ENCODE data around the gene COG1.

The COG1 gene

DNA sequence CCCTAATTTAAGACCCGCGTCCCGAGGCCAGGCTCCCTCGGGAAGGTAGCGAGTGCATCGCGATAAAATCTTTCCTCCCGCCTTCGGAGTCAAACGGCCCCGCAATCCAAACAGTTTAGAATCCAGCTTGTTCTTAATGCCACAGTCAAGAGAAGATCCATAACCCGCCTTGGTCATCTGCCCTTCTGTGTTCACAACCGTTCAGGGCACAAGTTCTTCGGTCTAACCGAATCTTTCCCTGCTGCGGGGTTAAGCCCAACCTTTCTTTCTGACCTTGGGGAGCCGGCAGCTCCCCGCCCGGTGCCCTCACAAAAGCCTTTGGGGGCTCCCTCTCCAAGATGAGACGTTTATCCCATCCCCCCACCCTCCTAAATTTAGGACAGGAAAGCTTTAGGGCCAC lies 38.5 kb downstream of the COG1 start:
- peak in 1 of 2 experiments; percentile 26 for DNase-seq

DNA sequence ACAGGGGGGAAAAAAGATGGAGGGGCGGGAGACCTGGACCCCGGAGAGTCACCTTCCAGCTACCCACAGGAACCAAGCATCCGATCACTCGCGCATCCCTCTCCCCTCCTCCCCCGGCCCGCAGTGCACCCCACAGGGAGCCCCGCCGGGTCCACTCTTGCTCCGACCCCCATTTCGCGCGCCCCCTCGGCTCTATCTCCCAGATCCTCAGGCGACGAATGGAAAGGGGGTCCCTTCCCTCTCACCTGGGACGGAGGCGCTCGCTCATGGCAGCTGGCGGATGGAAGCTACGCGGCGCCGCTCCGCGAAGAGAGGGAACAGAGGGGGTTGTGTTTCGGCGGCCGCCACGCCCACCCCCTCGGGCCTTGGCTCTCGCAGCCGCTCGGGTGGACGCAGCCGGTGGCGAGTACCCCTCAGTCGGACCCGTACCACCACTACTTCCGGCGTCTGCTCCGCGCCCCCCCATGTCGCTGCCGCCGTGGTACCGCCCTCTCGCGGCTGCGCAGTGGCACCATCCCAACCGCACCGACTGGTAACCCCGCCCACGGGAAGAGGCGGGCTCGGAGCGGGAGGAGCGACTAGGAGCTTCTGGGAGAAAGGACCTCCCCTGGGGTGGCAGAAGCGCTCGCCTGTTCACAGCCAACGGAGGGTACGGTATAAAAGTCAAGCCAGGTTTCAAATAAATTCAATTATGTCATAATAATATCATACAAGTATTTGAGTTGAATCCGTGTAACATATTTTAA lies 39.2 kb downstream of the COG1 start:
- peak; percentile 80 to 92 for DNase-seq

DNA sequence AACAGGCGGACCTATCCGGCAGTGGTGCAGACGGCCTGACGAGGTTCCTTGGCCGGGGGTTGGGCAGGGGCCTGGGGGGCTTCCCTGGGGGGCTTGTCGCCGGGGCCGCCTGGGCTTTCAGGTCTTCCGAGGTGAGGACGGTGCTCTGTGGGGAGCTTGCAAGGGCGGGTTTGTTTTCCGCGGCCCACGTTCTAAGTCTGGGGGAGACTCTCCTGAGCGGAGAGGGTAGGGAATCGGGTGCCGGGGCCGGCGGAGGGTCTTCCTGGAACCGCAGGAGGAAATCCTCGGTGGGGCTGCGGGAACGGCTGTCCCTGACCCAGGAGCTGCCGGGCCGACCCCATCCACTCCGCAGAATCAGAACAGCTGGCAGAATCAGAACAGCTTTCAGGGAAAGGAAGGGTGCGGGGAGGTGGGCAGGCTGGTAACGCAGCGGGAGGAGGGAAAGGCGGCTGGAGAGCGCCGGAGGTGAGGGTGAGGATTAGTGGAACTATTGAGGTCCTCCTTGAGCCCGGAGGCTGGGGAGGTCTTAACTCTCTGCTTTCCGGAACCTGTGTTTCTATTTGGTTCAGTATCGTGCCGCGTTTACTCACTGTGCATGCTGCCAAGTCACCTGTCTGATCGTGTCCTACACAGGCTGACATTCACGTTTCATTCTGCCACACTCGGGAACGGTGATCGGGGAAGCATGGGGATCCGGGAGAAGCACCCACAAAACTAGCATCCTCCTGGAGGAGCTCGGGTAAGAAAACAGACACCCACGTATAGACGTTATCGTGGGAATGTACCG lies 39.9 kb downstream of the COG1 start:
- DNase-seq: no peak

DNA sequence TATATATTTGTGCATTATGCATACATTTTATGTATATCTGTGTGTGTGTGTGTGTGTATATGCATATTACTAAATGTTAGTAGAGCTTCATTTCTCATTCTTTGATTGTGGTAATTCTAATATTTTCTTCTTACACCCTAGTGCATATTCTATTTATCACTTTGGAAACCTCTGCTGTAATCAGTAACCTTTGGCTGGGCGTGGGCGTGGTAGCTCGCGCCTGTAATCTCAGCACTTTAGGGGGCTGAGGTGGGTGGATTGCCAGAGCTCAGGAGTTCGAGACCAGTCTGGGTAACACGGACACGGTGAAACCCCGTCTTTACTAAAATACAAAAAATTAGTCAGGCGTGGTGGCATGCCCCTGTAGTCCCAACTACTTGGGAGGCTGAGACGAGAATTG lies 41.9 kb downstream of the COG1 start:
- DNase-seq: no peak

DNA sequence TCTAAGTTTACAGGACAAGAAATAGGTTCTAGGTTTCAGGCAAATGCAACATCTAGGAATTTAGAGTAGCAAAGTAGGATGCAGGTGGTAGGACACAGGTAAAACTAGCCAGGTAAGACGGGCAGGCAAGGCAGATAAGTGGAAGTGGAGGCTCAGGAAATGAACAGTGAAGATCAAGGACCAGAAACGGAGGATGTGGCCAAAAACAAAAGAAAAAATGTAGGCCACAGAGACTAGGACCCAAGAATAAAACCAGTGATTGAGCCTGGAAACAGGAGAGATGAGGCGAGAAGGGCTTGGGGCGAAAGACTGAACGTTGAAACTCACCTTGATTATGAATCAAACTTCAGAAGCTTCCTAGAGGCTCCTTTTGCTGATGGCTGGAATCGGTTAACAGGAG lies 44.9 kb downstream of the COG1 start:
- no peak for DNase-seq

DNA sequence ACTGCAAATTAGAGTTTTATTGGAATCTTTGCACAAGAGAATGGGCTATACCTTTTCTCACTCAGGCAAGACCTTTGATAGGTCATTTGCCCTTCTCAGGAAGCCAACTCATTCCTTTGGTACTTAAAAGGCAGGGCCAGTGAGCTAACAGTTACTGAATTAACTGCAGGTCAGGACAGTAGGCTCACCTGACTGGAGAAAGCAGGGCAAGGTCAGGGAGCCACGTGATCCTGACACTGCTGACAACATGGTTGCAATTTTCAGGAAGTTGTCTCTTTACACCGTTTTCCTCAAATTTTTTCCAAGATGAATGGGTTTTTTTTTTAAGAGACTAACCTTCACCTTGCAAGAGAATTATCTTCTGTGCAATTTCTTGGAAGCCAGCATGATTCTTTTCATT lies 47.7 kb downstream of the COG1 start:
- DNase-seq: no peak

DNA sequence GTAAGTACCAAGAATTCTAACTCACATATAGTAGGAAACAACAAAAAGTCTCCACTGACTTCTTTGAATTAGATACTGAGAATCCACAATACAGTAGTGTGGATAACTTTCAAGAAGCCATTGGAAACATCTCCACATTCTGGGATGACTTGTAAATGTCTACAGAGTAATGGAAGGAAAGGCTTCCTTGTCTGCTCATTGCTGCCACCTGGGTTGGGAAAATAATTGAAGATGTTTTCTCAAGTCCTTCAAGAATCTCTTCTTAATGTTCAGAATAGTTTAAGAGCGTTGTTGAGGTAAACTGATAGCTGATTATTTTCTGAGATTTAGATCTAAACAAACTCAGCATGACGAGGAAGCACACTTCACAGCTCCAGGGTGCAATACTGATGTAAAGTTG lies 54.9 kb downstream of the COG1 start:
- peak in 1 of 2 experiments; percentile 11 for DNase-seq

DNA sequence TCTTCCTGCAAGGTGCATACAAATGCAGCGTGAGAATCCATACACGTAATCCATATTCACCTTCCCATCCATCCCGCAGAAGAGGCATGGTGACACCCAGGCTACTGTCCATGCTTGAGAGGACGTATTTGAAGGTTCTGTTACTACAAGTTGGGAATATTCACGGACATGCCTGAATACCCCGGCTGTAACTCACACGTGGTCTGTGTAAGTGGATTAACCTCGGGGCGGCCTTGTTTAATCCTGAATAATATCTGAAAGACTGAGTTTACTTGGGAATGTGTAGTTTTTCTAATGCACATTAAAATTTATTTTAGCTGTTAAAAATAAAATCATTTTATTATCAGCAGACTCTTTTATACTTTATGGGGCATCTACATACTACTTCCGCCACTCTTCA lies 55.7 kb downstream of the COG1 start:
- no peak for DNase-seq

DNA sequence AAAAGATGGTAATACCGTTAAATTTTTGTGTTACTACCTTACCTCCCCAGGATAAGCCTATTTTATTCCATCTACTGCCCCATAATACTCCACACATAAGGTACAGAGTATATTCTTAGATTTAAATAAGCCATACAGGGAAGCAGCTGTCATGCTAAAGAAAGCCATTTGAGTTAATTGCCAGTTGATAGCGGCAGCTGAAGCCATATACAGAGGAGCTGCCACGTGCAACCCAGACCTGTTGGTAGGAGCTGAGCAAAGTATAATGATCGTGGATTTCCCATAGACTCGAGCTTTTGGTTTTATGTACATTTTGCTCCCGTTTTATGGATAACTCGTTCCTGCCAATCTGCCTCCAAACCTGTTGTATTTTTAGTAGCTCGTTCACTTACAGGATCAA lies 56.8 kb downstream of the COG1 start:
- DNase-seq: no peak

DNA sequence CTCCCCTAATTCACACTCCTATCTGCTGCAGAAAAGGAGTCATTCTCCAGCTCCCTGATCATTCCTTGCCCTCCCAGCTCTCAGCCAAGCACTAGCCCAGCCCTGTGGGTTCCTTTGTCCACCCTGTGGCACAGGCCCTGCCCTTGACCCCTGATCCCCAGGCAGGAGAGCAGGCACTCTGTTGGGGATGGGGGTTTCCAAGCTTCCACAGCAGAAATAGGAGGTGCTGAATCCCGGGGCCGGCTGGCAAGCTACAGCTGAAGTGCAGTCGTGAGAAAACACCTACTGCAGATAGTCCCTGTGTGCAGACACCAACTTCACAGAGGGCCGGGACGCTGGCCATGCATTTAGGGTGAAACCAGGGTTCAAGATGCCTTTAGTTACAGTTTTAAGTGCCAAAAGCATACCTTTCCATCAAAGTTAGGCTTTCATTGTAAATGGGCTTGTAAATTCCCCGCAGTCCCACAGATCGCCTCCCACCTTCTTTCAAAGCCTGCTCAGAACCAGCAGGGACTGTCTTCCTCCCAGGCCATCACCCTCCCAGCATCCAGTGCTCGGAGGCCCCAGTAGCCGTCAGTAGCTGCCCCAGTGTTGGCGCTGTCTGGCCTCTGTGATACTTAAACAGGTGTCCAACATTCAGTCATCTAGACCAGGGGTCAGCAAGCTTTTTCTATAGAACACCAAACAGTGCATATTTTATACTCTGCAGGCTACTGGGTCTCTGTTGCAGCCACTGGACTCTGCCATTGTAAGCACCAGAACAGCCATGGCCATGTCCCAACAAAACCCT lies 58.2 kb downstream of the COG1 start:
- DNase-seq: no peak

DNA sequence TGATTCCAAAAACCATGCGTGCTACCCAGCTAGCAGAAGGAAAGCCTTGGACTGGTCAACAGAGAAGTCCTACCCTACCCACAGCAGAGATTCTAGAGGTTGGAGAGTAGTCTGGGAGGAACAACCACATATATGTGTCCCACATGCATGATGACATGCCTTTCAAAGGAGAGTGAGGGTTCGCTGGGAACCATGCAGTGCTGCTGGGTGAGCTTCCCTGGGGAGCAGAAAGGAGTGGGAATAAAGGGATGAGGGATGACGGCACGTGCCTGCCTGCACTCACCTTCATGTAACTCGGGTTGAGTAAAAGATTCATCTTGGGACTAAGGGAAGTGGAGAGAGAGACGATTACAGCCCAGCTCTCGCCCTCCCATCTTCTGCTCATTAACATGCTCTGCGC lies 59.0 kb downstream of the COG1 start:
- no peak for DNase-seq

DNA sequence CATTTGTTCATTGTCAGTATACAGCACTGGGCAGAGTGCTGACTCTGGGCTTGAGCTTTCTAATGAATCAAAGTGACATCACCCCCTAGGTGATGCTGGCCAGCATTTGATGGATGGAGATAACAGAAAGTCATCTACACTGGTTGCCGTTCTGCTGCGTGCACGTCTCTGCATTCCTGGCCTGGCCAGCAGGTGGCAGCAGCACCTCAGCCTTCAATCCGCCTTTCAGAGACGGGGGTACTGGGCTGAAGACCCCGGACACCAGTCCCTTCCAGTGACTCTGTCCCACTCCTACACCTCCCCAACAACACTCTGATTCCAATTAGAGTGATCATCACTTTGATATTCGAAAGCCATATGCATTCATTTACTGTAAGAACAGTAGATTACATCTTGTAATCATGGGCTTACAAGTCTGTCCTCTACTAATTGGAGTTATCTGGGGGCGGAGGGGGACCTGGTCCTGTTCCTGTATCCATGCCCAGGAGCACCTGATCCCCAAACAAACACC lies 62.9 kb downstream of the COG1 start:
- DNase-seq: peak in 1 of 2 experiments; percentile 35

DNA sequence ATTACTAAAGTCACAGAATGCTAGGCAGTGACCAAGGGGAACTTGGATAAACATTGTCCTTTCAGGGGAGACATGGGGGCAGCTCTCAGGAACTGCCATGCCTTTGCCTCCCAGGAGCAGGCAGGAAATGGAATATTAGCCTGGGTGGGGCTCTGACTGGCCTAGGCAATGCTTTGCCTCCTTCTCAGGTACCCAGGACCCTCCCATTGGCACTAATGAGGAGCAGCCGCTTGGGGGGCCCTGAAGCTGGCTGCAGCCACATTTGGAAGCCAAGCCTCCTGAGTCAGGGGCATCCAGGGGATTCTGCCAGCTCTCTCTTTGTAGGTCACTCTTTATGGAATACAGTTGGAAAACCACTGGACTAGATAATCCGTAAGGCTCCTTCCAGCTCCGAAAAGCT lies 63.4 kb downstream of the COG1 start:
- DNase-seq: no peak

DNA sequence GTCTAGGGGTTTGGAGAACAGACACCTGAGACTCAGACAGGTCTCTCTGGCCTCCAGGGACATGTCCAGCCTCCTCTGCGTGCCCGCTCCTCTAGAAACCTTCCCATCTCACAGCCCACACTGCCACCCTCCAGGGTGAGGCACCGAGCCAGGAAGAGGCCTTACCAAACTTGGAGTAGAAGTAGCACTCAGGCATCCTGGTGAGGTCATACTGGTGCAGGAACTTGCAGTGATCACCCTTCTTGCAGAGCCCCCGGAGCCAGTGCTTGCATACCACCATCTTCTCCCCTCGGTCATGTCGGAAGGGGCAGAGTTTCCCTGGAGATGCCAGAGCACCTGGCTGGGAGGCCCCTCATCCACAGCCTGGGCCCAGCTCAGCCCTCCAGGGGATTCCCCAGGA lies 64.7 kb downstream of the COG1 start:
- no peak for DNase-seq
